KMS-11 (cell line): ENCODE results near the gene IFI27.

Source experiments
- H2AFZ ChIP-seq: fragments of 200-600 bp; sonication (generic); 2 replicates; pipeline ENCODE4 v1.6.1; 2016; ENCODE audit warnings: antibody characterized with exemption, mixed run types, low read depth
- H3K27ac ChIP-seq: fragments of 200-600 bp; sonication (generic); 2 replicates; pipeline ENCODE4 v1.6.1; 2016; ENCODE audit warnings: mild to moderate bottlenecking, mixed run types
- H3K27me3 ChIP-seq: fragments of 200-600 bp; sonication (generic); 2 replicates; pipeline ENCODE4 v1.6.1; 2017; ENCODE audit warnings: mild to moderate bottlenecking, low read depth, mixed run types, moderate library complexity; ENCODE audit not compliant: insufficient read depth
- H3K36me3 ChIP-seq: fragments of 200-600 bp; sonication (generic); 2 replicates; pipeline ENCODE4 v1.6.1; 2017; ENCODE audit warnings: mild to moderate bottlenecking, mixed run types; ENCODE audit not compliant: insufficient read depth
- H3K4me1 ChIP-seq: fragments of 200-600 bp; sonication (generic); 2 replicates; pipeline ENCODE4 v1.6.1; 2016; ENCODE audit warnings: mild to moderate bottlenecking, low read depth, mixed run types; ENCODE audit not compliant: poor library complexity, severe bottlenecking
- H3K4me2 ChIP-seq: fragments of 200-600 bp; sonication (generic); 2 replicates; pipeline ENCODE4 v1.7.0; 2016; ENCODE audit warnings: mild to moderate bottlenecking, mixed run types
- H3K4me3 ChIP-seq: fragments of 200-600 bp; sonication (generic); IDR thresholded peaks from 2 replicates; pipeline ENCODE4 v1.6.1; 2017; ENCODE audit warnings: low read depth, low read length, mixed read lengths; ENCODE audit not compliant: insufficient read depth
- H3K79me2 ChIP-seq: fragments of 200-600 bp; sonication (generic); 2 replicates; pipeline ENCODE4 v1.6.1; 2016; ENCODE audit warnings: low read depth, mixed run types; ENCODE audit not compliant: insufficient read depth
- H3K9ac ChIP-seq: fragments of 200-600 bp; sonication (generic); 2 replicates; pipeline ENCODE4 v1.6.1; 2016; ENCODE audit warnings: mild to moderate bottlenecking, mixed run types
- H4K20me1 ChIP-seq: fragments of 200-600 bp; sonication (generic); 2 replicates; pipeline ENCODE4 v1.6.1; 2016; ENCODE audit warnings: mild to moderate bottlenecking, mixed run types; ENCODE audit not compliant: insufficient read depth
- CTCF ChIP-seq: fragments of 200-600 bp; sonication (generic); conservative IDR thresholded peaks from 2 replicates; pipeline ENCODE4 v1.6.1; 2017; ENCODE audit warnings: low read depth, mild to moderate bottlenecking, antibody characterized with exemption, low read length, moderate library complexity, mixed read lengths

The IFI27 gene

GRCh38 chr14:94103554-94104150, 6.9 kb upstream of the IFI27 start:
- H3K27ac ChIP-seq, result no peak overlapping the region
- no peaks in the 10 kb centered on the region for H3K36me3 ChIP-seq
- H4K20me1 ChIP-seq, result no peaks in the 10 kb centered on the region
- H3K9ac ChIP-seq, result no peak overlapping the region
- no peak for TF ChIP-seq CTCF
- no peaks in the 10 kb centered on the region for H3K79me2 ChIP-seq
- H3K4me2 ChIP-seq, result no peak overlapping the region
- H3K4me3 ChIP-seq, result no peak overlapping the region
- H3K4me1 ChIP-seq, result no peaks in the 10 kb centered on the region
- no peaks in the 10 kb centered on the region for H3K27me3 ChIP-seq
- H2AFZ ChIP-seq, result no peak overlapping the region

GRCh38 chr14:94104731-94105130, 5.8 kb upstream of the IFI27 start:
- H3K4me1 ChIP-seq, result no peaks in the 10 kb centered on the region
- H3K79me2 ChIP-seq, result no peaks in the 10 kb centered on the region
- no peak overlapping the region for H3K4me3 ChIP-seq
- H2AFZ ChIP-seq, result no peak overlapping the region
- H3K36me3 ChIP-seq, result no peaks in the 10 kb centered on the region
- H3K4me2 ChIP-seq, result no peak overlapping the region
- TF ChIP-seq CTCF, result no peak
- no peak overlapping the region for H3K9ac ChIP-seq
- no peaks in the 10 kb centered on the region for H3K27me3 ChIP-seq
- no peak overlapping the region for H3K27ac ChIP-seq
- no peaks in the 10 kb centered on the region for H4K20me1 ChIP-seq

- no peak for TF ChIP-seq CTCF
- no peak overlapping the region for H3K4me2 ChIP-seq
- H3K27me3 ChIP-seq, result no peaks in the 10 kb centered on the region
- no peak overlapping the region for H3K4me3 ChIP-seq
- no peaks in the 10 kb centered on the region for H4K20me1 ChIP-seq
- no peak overlapping the region for H3K9ac ChIP-seq
- no peaks in the 10 kb centered on the region for H3K36me3 ChIP-seq
- no peaks in the 10 kb centered on the region for H3K4me1 ChIP-seq
- no peak overlapping the region for H2AFZ ChIP-seq
- H3K79me2 ChIP-seq, result no peaks in the 10 kb centered on the region
- no peak overlapping the region for H3K27ac ChIP-seq
Observed at GRCh38 chr14:94109915-94110250, 653 bp upstream of the IFI27 start.

GRCh38 chr14:94111276-94112095, 950 bp downstream of the IFI27 start:
- no peak for TF ChIP-seq CTCF
- Histone ChIP-seq H3K27me3 (no peaks in the 10 kb centered on the region), H3K79me2 (no peaks in the 10 kb centered on the region), H3K4me2 (no peak overlapping the region), H3K36me3 (no peaks in the 10 kb centered on the region), H4K20me1 (no peaks in the 10 kb centered on the region), H3K27ac (no peak overlapping the region), H2AFZ (no peak overlapping the region), H3K4me3 (no peak overlapping the region), H3K9ac (no peak overlapping the region), H3K4me1 (no peaks in the 10 kb centered on the region)
